NCI-H524 (cell line): Measurements from ENCODE around the gene MPEG1.

ENCODE experiments used
- DNase-seq, 2 experiments: peaks; one replicate each; lab custom pipeline; 2025; lab: John Stamatoyannopoulos, UW

Gene MPEG1

DNA sequence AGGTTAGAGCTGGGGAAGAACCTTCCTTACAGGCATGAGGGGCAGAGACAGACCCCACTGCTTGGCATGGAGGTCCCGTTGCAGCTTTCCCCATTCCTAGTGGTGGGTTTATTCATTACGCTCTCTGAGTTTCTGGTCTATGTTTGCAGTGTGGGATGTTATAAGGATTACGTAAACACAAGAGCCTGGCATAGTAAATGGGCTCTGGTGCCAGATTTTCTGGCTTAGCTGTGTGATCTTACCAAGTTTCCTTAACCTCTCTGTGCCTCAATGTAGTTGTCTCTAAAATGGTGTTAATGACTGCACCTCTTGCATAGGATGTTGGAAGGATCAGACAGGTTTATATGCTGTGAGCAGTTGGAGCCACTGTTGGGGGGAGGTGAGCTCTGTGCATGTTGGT lies 25.7 kb downstream of the MPEG1 start:
- no peak for DNase-seq

DNA sequence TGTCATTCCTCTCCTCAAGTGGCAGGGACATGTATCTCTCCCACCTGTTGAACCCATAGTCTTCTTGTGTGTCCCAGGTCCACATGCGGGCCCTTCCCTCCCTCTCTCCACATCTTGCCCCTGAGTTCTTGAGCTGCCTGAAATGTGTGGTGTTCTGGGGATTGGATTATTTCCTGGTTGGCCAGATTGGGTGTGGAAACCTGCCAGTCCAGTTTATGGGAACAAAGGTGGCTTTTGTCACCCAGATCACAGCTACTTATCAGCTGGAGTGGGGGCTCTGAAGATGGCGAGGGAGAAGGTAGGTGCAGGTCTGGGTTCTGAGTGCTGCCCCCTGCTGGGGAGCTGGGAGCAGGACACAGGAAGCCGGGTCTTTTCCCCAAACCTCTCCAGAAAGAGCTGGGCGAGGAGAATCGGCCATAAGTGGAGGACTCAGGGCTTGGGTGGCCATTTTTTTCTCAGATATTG lies 26.6 kb downstream of the MPEG1 start:
- DNase-seq = no peak

DNA sequence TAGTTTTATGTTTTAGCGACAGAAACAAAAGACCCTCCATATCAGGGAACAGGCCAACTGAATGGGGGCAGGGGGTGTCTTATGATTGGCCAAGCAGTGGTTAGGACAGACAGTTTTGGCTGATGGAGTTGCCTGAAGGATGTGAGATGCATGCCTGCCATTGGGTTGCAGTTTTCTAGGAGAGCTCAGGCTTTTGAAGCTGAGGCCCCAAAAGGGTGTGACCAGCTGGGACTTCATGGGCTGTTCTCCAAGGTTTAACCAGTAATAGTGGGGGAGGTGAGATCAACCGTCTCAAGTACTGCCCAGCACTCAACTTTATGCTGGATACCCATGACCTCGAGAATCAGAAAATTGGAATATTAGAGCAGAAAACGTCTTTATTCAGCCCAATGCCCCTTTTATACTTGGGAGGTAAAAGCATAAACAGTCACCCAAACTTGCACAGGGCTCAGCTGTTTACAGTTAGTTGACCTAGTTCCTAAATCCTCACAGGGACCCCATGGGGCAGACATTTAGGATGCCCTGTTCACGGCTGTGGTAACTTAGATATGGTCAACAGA lies 27.3 kb downstream of the MPEG1 start:
- no peak for DNase-seq

DNA sequence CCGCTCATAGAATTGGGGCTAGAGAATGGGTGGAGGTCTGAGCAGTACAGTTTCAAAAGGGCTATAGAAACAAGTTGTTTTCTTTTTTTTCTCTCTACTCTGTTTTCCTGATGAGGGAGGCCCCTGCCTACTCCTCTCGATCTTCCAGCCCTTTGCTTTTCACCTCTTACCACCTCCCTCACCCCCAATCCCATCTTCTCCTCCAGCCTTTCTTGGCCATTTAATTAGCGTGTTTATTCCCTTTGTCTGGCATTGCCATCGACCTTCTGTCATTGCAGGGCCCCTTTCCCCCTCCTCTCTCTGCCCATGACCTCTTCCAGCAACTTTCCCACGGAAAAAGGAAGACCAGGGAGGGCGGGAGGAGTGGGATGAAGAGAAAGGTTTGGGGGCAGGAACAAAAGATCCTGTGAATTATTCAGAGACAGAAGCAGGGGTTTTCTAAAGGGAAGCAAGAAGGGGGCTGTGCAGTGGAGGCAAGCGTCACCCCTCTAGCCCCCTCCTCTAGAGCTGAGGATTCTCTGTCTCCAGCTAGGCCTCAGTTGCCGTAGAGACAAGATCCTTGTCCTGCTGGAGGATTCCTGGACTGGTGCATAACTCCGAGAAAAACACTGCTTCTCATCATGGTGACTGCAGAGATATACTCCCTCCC lies 27.9 kb downstream of the MPEG1 start:
- DNase-seq = no peak

DNA sequence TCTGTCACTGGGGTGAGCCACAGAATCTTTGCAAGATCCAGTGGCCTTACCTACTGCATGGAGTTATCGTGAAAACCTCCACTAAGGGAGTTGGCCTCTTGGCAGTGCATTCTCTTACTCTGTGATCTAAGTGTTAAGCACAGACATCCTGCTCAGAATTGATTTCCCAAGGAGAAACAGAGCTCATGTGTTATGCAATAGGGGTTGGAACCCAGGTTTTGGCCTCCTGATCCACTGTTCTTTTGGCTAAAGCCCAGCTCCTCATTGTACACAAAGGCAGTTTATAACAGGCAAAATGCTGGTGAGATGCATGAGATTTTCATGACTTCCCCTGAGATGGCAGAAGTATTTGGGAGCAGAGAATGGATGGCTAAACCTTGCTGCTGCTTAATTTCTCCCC lies 29.0 kb downstream of the MPEG1 start:
- no peak for DNase-seq

DNA sequence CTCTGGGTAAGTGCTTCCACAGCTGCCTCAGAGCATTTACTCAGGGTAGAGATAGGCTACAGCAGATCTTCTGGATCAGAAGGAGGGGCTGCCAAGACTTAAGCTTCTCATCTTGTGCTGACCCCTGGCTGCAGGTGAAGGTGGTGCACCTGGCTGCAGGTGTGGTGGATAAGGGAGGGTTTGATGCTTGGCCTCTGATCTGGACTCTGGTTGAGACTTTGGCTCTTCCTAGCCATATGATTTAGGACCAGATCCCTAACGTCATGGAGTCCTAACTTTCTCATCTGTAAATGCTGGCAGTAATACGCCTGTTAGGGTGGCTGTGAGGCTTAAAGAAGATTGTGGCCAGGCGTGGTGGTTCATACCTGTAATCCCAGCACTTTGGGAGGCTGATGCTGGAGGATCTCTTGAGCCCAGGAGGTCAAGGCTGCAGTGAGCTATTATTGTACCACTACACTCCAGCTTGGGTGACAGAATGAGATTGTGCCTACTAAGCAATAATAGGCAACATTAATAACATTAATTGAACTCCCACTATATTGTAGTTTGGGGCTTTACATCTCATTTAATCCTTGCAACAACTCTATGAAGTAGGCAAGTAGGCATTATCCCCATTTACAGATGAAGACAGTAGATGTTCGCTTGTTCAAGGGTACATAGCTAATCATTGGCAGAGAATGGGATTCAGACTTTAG lies 30.1 kb downstream of the MPEG1 start:
- no peak for DNase-seq

DNA sequence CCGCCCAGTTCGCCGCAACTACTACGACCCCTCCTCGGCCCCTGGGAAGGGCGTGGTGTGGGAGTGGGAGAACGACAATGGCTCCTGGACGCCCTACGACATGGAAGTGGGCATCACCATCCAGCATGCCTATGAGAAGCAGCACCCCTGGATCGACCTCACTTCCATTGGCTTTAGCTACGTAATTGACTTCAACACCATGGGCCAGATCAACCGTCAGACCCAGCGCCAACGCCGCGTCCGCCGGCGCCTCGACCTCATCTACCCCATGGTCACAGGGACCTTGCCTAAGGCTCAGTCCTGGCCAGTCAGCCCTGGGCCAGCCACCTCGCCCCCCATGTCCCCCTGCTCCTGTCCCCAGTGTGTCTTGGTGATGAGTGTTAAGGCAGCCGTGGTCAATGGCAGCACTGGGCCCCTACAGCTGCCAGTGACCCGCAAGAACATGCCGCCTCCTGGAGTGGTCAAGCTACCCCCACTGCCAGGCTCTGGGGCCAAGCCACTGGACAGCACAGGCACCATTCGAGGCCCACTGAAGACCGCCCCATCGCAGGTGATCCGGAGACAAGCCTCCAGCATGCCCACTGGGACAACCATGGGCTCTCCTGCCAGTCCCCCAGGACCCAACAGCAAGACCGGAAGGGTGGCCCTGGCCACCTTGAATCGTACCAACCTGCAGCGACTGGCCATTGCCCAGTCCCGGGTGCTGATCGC lies 30.8 kb downstream of the MPEG1 start:
- DNase-seq = no peak

DNA sequence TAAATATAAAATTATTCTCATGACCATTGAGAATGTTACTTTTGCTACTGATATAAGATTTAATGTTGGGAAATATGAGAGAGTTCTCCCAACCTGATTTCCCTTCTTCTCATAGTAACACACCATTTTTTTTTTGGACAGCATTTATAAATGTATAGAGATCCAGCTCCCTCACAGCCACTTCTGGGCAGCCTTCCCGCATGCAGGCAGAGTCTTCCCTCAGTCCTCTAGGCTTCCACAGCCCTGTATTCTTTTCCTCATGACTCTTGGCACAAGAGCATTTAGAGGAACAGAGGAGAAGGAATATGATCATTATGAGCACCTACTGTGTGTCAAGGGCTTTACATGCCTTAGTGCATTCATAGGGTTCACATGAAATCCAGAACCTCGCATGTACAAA lies 31.8 kb downstream of the MPEG1 start:
- no peak for DNase-seq

DNA sequence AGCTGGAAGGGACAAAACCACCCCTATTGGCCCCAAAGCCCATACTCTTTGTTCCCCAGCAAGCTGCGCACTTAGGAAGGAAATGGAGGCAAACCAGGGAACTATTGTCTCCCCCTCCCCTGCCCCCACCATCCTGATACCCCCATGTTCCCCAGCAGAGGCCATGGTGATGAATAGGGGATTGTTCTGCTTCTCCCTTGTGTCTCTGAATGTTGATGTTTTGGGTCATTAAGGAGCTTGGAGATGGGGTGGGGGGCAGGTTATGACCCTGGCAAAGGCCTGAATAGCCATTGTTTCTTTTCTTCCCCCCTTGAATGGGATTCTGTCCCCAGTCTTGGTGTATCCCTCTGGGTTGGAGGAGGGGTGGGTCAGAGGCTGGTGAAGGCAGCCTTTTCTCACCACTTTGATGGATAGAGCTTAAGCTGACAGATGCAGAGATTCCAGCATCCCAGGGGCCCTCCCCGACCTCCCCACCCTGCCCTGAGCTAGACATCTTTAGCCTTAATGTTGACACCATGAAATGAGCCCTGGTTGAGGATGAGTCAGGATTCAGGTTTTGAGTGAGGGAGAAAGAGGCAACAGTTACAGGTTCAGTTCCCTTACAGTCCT lies 32.5 kb downstream of the MPEG1 start:
- no peak for DNase-seq

DNA sequence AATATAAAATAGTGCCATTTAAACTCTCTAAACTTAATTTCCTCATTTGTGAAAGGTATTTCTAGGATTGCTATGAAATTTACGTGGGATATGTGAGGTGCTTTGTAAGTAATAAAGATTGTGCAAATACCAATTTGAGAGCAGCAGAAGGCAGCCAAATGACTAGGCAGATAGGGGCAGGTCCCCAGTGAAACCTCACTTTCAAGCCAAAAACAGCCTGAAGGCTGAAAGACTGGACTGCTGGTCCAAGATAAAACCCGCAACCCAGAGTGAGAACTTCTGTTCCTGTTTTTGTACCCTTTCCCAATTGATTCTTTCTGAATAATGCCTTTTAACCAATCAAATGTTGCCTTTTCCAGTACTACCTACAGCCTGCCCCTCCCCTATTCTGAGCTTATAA lies 33.6 kb downstream of the MPEG1 start:
- no peak for DNase-seq

DNA sequence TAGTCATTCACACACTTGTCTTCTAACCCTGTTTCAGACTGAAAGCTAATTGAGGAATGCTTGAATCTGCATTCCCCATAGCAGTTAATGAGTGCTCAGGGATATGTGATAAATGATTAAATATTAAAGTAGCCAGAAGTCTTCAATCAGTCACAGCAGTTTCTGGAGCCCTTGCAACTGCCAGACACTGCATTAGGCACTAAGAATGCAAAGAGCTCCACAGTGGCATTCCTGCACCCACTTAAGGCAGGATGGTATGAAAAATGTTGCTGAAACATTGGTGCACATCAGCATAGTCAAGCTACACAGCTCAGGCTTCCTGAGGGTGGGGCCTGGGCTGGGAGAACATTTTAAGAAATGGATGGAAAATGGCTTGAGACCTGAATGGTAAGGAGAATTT lies 34.3 kb downstream of the MPEG1 start:
- DNase-seq = no peak

DNA sequence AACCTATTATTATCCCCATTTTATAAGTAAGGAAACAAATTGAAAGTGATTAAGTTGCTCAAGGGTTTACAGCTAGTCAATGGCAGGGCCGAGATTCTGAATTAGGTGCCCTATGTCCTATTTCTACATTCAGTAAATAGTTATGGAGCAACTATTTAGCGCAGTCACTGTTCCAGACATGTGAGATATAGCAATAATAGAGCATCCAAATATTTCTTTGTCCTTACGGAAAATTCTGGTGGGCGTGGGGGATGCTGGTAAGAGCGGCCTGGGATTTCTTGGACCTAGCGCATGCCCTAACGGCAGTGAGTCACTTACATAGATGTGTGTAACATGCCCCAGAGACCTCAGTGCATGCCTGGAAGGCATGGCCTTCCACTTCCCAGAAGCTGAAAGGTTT lies 36.4 kb downstream of the MPEG1 start:
- no peak for DNase-seq

DNA sequence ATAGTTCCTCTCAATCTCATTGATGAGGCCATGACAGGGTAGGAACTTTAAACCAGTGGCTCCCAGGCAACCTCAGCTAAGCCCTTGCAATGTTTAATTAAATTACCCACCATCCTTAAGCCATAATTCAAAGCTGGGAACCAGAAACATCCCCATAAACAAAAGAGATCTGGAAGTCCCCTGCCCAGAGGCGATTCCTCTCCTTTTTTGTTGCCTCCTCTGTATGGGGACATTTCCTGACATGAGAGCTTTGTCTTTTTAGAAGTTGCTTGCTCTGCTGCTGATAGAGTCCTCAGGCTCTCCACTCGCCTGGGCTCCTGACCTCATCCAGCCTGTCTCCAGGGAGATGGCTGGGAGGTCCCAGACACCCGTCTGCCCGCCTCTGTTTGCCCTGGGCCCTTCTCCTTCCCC lies 37.6 kb downstream of the MPEG1 start:
- no peak for DNase-seq

DNA sequence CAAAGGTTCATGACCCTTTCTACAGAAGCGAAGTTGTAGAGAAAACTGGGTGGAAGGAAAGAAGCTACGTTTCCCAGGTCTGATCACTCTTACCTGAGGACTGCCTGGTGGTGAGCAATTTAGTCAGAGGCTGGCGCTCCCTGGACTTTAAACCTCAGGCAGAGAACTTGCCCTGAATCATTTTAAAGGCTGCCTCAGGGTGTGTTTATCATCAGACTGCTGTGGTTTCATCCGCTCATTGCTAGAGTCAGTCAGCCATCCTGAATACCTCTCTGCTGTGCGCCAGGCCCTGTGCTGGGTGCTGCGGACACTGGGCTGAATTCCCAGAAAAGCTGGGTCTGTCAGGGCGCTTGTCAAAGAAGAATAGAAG lies 38.1 kb downstream of the MPEG1 start:
- no peak for DNase-seq

DNA sequence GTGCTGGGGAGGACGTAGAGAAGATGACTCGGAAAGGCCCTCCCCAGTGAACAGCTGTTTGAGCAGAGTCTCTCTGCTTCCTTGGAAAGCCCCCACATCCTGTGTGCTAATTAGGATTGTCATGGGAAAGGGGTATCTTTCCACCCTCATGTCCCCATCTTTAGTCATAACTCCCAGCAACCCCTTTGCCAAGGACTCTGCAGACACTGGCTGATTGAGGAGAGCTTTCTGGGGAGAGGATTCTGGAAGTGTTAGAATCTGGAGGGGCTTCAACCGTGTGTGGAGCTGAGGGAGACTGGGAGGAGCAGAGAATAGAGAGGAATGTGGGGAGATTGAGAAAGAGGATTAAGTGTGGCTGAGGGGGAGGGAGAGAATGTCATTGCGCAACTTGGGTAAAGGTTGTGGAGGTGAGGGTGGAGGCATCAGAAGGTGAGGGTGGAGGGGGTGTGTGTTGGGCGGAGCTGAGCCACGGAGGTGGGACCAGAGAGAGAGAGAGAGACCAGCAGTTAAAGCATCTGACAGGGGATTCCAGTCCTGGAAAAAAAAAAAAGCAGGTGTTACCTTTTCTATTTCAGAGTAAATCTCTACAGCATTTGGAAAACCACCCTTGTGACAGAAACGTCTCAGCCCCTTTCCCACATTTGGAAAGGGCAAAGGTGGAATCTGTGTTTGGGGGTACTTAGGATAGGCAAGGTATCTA lies 38.6 kb downstream of the MPEG1 start:
- DNase-seq = no peak

DNA sequence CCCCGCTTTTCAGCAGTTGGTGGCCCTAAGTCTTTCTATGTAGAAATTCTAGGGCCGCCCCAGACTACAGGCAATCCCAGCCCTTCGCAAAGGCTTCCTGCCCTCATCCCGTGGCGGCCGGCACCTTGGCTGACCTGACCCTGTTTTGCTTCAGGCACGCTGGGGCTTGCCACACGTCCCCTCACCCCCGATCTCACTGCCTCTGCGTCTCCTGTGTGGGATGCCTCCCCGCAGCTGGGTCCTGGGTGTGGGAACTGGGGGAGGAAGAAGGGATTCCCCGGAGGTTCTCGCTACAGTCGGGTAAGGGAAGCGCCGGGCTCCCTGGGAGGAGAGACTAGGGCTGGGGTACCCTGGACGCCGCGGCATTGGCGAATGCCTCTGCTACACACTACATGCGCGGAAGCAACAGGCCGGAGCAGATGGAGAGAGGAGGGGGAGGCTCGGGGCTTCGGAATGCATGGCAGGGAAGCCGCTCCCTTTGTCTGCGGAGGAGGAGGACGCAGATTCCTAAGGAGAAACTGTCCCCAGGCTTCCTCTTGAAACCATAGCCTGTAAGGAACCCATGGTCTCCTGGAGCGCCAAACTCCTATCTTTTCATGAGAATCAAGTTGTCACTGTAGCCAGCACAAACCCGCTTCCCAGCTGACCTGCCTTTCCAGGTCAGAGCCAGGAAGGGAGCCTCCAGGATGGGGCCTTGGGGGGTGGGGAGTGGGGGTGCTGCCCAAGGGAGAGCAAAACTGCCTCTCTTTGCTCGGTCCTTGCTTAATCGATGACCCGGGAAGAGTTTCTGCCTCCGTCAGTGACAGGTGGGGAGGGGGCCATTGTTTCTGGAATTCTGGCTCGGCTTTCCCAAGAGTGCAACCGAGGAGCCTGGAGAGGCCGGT lies 39.4 kb downstream of the MPEG1 start:
- DNase-seq = peak in 1 of 2 experiments; percentile 30

DNA sequence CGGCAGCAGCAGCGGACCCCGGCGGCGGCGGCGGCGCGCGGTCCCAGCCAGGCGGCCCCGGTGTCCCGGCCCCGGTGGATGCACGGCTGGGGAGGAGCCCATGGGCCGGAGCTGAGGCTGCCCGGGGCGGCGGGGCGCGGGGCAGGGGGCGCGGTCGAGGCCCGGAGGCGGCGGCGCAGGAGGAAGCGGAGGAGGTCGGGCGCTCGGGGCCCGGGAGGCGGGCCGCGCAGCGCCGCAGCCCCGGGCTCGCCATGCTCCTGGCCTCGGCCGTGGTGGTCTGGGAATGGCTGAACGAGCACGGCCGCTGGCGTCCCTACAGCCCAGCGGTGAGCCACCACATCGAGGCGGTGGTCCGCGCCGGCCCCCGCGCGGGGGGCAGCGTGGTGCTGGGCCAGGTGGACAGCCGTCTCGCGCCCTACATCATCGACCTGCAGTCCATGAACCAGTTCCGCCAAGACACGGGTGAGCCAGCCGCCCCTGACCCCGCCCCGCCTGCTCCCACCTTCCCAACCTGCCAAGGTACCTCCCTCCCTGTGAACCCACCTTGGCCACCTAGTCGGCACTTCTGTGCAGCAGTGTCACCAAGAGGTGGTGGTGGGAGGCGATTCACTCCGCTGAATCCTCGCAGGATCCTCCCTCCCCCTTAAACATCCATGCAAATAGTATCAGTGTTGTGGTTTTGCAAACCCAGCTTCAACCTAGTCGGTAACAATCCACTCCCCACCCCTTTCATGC lies 40.2 kb downstream of the MPEG1 start:
- no peak for DNase-seq

DNA sequence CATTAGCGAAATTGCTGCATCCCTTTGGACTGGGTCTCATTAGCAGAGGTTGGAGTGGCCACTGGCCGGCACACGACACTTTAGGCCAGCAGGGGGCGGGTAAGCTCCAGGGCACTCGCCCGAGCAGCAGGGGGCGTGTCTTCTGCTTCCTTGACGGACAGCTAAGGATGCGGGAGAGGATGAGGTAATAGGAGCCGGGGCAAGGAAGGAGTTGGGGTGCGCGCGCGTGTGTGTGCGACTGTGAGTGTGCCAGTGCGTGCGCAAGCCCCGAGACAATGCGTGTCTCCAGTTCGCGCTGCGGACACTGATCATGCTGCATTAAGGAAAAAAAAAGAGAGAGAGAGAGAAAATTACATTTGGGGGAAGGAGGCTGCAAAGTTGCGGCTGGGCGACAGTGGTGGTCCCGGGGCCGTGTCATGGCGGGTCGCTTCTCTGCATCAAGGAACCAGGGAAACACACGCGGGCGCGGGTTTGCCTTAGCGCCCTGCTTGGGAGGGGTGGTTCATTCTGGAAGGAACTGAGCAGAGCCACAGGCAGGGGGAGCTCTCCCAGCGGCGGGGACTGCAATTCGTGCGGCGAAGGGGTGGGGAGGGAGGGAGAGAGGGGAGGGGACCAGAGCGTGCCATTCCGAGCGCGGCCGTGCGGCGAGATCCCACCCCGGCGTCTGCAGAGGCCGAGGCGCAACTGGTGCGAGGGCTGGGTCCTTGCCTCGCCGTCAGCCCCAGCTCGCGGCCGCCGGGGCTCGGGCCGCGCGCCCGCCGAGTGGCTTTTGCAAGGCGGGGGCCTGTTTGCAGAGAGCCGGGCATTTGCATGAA lies 41.0 kb downstream of the MPEG1 start, which contains the start of gene DTX4:
DTX4 (plus strand) TSS at position 625 of the 815 bp plus-strand sequence. CDS start 464 bp downstream, outside the sequence.
- peak; percentile 61 to 72 for DNase-seq

DNA sequence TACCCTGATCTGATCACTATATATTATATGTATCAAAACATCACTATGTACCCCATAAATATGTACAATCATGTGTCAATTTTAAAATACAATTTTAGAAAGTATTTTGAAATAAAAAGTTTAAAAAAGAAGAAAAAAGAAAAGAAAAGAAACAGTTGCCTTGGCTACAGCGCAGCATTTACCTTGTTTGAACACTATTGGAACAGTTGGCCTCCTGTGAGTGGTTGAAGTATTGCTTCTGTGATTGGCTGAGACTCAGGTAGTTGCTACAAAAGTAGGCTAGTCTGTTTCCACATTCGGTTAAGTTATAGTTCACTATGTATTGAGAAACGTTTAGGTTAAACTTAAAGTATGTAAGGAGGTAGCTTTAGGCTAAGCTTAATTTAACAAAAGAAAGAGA lies 48.7 kb downstream of the MPEG1 start:
- no peak for DNase-seq
